ENCODE results near the gene BACH1. TPM values are rescaled to one million over a fixed set of nuclear protein-coding genes. Genes with fewer than 3 reads are reported as not detected.
A peak's percentile ranks its signal among the peaks of the same experiment; 100 is the strongest.

The BACH1 gene
- total and polyA plus RNA-seq, 8 donors: 33.3 to 117 (median 39.5) TPM

DNA sequence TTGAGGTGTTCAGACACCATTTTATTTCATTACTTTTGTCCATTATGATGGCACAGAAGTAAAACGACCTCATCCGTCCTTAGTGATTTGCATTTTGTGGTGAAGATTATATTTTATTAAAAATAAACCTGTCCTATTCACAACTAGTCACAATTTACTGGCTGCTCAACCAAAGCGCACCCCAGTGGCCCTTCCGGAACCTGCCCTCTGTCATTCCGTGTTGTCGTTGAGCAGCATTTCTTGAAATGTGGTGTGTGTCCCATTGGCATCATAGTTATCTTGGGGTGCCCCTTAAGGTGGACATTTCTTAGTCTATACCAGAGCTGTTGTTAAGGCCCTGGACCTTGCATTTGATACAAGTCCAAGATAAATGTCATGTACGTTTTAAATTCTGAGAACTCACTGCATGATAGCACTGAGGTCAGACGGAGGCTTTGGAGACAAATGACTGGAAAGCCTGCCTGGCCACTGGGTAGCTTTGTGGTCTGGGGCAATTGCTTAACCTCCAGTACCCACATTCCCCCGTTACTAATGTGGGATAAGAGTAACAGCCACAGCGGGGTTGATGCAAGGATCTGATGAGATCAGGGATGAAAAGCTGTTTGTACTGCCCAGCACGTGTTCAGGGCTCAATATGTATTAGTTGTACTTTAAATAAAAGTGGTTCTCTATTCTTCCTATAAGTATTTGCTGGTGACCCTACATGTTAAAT, 36.2 kb downstream of the BACH1 start:
- intact Hi-C loops (cut with DNase I): no loop called here
- ATAC-seq (peak; percentile 37), DNase-seq (no peak)
- Histone ChIP-seq H3K4me1 (peaks cover 0 to 55% of the 10 kb centered on the region in 2 donors), H3K27me3 (no peaks in the 10 kb centered on the region), H3K4me3 (no peak overlapping the region), H3K36me3 (peaks cover 0 to 45% of the 10 kb centered on the region in 2 donors), H3K9me3 (no peaks in the 10 kb centered on the region), H3K27ac (no peak overlapping the region)
- TF ChIP-seq, protein P1, sequence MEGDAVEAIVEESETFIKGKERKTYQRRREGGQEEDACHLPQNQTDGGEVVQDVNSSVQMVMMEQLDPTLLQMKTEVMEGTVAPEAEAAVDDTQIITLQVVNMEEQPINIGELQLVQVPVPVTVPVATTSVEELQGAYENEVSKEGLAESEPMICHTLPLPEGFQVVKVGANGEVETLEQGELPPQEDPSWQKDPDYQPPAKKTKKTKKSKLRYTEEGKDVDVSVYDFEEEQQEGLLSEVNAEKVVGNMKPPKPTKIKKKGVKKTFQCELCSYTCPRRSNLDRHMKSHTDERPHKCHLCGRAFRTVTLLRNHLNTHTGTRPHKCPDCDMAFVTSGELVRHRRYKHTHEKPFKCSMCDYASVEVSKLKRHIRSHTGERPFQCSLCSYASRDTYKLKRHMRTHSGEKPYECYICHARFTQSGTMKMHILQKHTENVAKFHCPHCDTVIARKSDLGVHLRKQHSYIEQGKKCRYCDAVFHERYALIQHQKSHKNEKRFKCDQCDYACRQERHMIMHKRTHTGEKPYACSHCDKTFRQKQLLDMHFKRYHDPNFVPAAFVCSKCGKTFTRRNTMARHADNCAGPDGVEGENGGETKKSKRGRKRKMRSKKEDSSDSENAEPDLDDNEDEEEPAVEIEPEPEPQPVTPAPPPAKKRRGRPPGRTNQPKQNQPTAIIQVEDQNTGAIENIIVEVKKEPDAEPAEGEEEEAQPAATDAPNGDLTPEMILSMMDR (IDR thresholded peaks at IDR 0.05): no peak

DNA sequence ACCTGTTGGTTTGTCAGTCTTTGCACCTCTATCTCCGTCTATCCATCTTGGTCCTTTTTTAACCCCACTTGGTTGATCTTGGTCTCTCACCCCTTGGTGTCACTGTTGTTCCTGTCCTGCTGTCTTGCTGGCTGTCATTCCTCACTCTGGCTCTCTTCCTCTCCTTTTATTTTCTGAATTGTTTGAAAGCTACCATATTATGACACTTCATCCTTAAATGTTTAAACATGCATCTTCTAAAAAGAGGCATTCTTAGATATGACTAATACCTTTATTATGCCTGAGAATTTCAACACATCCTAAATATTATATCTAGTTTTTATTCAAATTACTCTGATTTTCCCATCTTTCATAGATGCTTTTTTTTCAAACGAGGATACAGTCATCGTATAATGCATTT, 37.0 kb downstream of the BACH1 start:
- DNase-seq (no peak), ATAC-seq (no peak)
- no peak overlapping the region for H3K27ac ChIP-seq
- H3K4me1 ChIP-seq: peaks cover 0 to 59% of the 10 kb centered on the region in 2 donors
- intact Hi-C loops (cut with DNase I): no loop called here
- H3K36me3 ChIP-seq: peaks cover 0 to 37% of the 10 kb centered on the region in 2 donors
- no peaks in the 10 kb centered on the region for H3K27me3 ChIP-seq
- TF ChIP-seq, protein P1 (IDR thresholded peaks at IDR 0.05): no peak
- H3K9me3 ChIP-seq: no peaks in the 10 kb centered on the region
- no peak overlapping the region for H3K4me3 ChIP-seq

DNA sequence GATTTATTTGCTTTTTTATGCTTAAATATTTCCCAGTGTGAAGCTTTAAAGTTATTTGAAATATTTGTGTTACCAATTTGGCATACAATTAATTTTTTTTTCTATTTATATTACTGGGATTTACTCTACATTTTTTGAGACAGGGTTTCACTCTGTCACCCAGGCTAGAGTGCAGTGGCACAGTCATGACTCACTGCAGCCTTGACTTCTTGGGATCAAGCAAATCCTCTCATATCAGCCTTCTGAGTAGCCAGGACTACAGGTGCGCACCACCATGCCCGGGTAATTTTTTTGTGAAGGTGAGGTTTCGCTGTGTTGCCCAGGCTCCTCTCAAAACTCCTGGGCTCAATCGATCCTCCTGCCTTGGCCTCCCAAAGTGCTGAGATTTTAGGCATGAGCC, 39.5 kb downstream of the BACH1 start:
- Histone ChIP-seq H3K36me3 (peaks cover 0 to 34% of the 10 kb centered on the region in 2 donors), H3K27me3 (no peaks in the 10 kb centered on the region), H3K9me3 (no peaks in the 10 kb centered on the region), H3K4me1 (peaks cover 4 to 66% of the 10 kb centered on the region in 2 donors), H3K4me3 (no peak overlapping the region), H3K27ac (no peak overlapping the region)
- intact Hi-C loops (cut with DNase I): no loop called here
- DNase-seq (no peak), ATAC-seq (no peak)
- TF ChIP-seq, protein P1 (IDR thresholded peaks at IDR 0.05): no peak

- intact Hi-C loops (cut with DNase I): no loop called here
- DNase-seq: no peak
- Histone ChIP-seq H3K4me1 (peaks cover 4 to 55% of the 10 kb centered on the region in 2 donors), H3K27me3 (no peaks in the 10 kb centered on the region), H3K36me3 (peaks cover 0 to 40% of the 10 kb centered on the region in 2 donors), H3K9me3 (no peaks in the 10 kb centered on the region), H3K27ac (no peak overlapping the region), H3K4me3 (no peak overlapping the region)
- no peak for ATAC-seq
- TF ChIP-seq, protein P1 (IDR thresholded peaks at IDR 0.05): no peak
These were observed 41.5 kb downstream of the BACH1 start for GRCh38 chr21:29340228-29340627.

DNA sequence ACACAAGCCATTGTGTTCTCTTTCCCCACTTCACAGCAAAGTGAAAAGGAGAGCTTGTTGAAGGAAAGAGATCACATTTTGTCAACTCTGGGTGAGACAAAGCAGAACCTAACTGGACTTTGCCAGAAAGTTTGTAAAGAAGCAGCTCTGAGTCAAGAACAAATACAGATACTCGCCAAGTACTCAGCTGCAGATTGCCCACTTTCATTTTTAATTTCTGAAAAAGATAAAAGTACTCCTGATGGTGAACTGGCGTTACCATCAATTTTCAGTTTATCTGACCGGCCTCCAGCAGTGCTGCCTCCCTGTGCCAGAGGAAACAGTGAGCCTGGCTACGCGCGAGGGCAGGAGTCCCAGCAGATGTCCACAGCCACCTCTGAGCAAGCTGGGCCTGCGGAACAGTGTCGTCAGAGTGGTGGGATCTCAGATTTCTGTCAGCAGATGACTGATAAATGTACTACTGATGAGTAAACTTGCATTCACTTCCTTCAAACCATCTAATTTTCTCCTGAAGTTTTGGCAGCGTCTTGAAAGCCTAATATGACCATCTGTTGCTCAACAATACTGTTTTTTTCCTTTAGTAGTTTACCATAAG, 43.7 kb downstream of the BACH1 start:
- peaks cover 0 to 28% of the 10 kb centered on the region in 2 donors for H3K36me3 ChIP-seq
- H3K4me1 ChIP-seq: peaks cover 4 to 60% of the 10 kb centered on the region in 2 donors
- intact Hi-C loops (cut with DNase I): no loop called here
- TF ChIP-seq, protein P1 (IDR thresholded peaks at IDR 0.05): no peak
- peak in 3 of 4 donors; percentile 28 to 61 (median 57) for DNase-seq
- H3K9me3 ChIP-seq: no peaks in the 10 kb centered on the region
- H3K27ac ChIP-seq: peak overlapping the region; percentile 63 to 72
- peak; percentile 72 for ATAC-seq
- H3K27me3 ChIP-seq: no peaks in the 10 kb centered on the region
- H3K4me3 ChIP-seq: no peak overlapping the region

All from left lung (tissue), 10 donors.